H1 (cell line): Measurements from ENCODE around the gene PCDHA1. TPM values are rescaled to one million over a fixed set of nuclear protein-coding genes. Genes with fewer than 3 reads are reported as not detected.

Experiments
- CTCF ChIA-PET: fragments of 300-600 bp; sonication (Branson Sonifier 250); formaldehyde crosslinking; loops from one replicate; lab custom pipeline; 2021; ENCODE audit not compliant: partially characterized antibody; lab: Charles Lee
- POLR2A ChIA-PET: fragments of 300-600 bp; sonication (Branson Sonifier 250); formaldehyde crosslinking; loops from one replicate; lab custom pipeline; 2021; ENCODE audit warnings: inconsistent platforms; ENCODE audit not compliant: partially characterized antibody; lab: Charles Lee
- DNase-seq, 2 experiments: peaks; one replicate each; pipeline versions ENCODE4 v3.0.0 to v3.0.0-alpha.2; 2010 to 2022; ENCODE audit warnings: low spot score in 2 of 2, low read depth in 1 of 2, mixed read lengths in 1 of 2
- FAIRE-seq: peaks from 2 replicates; lab custom pipeline; 2011; peaks lifted over from hg19 to GRCh38; lab: Jason Lieb, UNC
- H2AFZ ChIP-seq: 2 replicates; pipeline ENCODE4 v1.8.1; 2012; ENCODE audit warnings: low read length, inconsistent platforms
- H2AK5ac ChIP-seq: 2 replicates; pipeline ENCODE4 v1.6.1; 2013; ENCODE audit warnings: low read depth, low read length
- H2BK120ac ChIP-seq: replicated peaks from 2 replicates; pipeline ENCODE3; 2013; ENCODE audit warnings: low read depth, low read length, inconsistent platforms
- H2BK12ac ChIP-seq: 2 replicates; pipeline ENCODE4 v1.6.1; 2013; ENCODE audit warnings: low read depth, low read length
- H2BK15ac ChIP-seq: 2 replicates; pipeline ENCODE4 v1.6.1; 2013; ENCODE audit warnings: low read length
- H2BK20ac ChIP-seq: 2 replicates; pipeline ENCODE4 v1.6.1; 2013; ENCODE audit warnings: low read length
- H2BK5ac ChIP-seq: 2 replicates; pipeline ENCODE4 v1.6.1; 2013; ENCODE audit warnings: low read depth, low read length
- H3K14ac ChIP-seq: 2 replicates; pipeline ENCODE4 v1.6.1; 2013; ENCODE audit warnings: inconsistent platforms; ENCODE audit not compliant: insufficient read length
- H3K18ac ChIP-seq: 2 replicates; pipeline ENCODE4 v1.6.1; 2013; ENCODE audit warnings: low read length; ENCODE audit errors: extremely low read depth
- H3K23ac ChIP-seq: 2 replicates; pipeline ENCODE4 v1.6.1; 2013; ENCODE audit warnings: inconsistent platforms; ENCODE audit not compliant: insufficient read length
- H3K23me2 ChIP-seq: 2 replicates; pipeline ENCODE4 v1.6.1; 2013; ENCODE audit warnings: low read depth, low read length
- H3K27ac ChIP-seq: 2 replicates; pipeline ENCODE4 v1.6.1; 2011; ENCODE audit warnings: low read depth, low read length, inconsistent platforms
- H3K27me3 ChIP-seq, 4 experiments: replicated peaks in 1 of 4; 1 replicate in 1 of 4; 2 replicates in 3 of 4; pipeline versions ENCODE4 v1.6.1 to v1.8.1; 2011 to 2013; ENCODE audit warnings: low read length in 3 of 4, mild to moderate bottlenecking in 3 of 4, inconsistent platforms in 2 of 4, mixed read lengths in 2 of 4, moderate library complexity in 1 of 4; ENCODE audit not compliant: control insufficient read depth in 3 of 4, insufficient read depth in 3 of 4; ENCODE audit errors: extremely low read depth in 1 of 4
- H3K36me3 ChIP-seq, 4 experiments: 2 replicates each; pipeline versions ENCODE4 v1.6.1 to v1.8.1; 2011 to 2013; ENCODE audit warnings: mild to moderate bottlenecking in 4 of 4, low read length in 3 of 4, moderate library complexity in 2 of 4, control low read depth in 1 of 4, inconsistent platforms in 1 of 4; ENCODE audit not compliant: insufficient read depth in 4 of 4, control insufficient read depth in 2 of 4
- H3K4ac ChIP-seq: replicated peaks from 2 replicates; pipeline ENCODE3; 2013; ENCODE audit warnings: low read length, low read depth, mixed read lengths, inconsistent platforms; ENCODE audit not compliant: insufficient read length
- H3K4me1 ChIP-seq, 4 experiments: replicated peaks in 1 of 4; 1 replicate in 1 of 4; 2 replicates in 3 of 4; pipeline versions ENCODE4 v1.6.1 to v1.8.1; 2011 to 2013; ENCODE audit warnings: low read length in 3 of 4, inconsistent platforms in 2 of 4, mixed read lengths in 1 of 4; ENCODE audit not compliant: insufficient read depth in 4 of 4, control insufficient read depth in 3 of 4
- H3K4me2 ChIP-seq, 2 experiments: 2 replicates each; pipeline versions ENCODE4 v1.6.1 to v1.8.1; 2011 to 2013; ENCODE audit warnings: low read depth in 2 of 2, low read length in 2 of 2, control low read depth in 1 of 2, inconsistent platforms in 1 of 2, mild to moderate bottlenecking in 1 of 2; ENCODE audit not compliant: insufficient read depth in 1 of 2
- H3K4me3 ChIP-seq, 4 experiments: fragments of 200-600, 300-600 bp in 1 of 4; sonication (generic), shearing (Covaris generic), sonication (Bioruptor Twin) in 1 of 4; 2 replicates each; pipeline versions ENCODE4 v1.5.1 to v1.8.1; 2011 to 2016; ENCODE audit warnings: low read length in 4 of 4, low read depth in 3 of 4, control low read depth in 2 of 4, inconsistent platforms in 2 of 4, mild to moderate bottlenecking in 2 of 4, mixed read lengths in 1 of 4, moderate library complexity in 1 of 4; ENCODE audit not compliant: insufficient read depth in 2 of 4; ENCODE audit errors: extremely low read depth in 1 of 4
- H3K56ac ChIP-seq: replicated peaks from 2 replicates; pipeline ENCODE3; 2013; ENCODE audit warnings: low read depth, mild to moderate bottlenecking, mixed read lengths, low read length, inconsistent platforms; ENCODE audit not compliant: insufficient read length
- H3K79me1 ChIP-seq: 2 replicates; pipeline ENCODE4 v1.6.1; 2013; ENCODE audit warnings: low read depth, low read length, control low read depth
- H3K79me2 ChIP-seq, 2 experiments: 2 replicates each; pipeline versions ENCODE4 v1.6.1 to v1.8.1; 2012 to 2013; ENCODE audit warnings: low read length in 2 of 2, mild to moderate bottlenecking in 2 of 2, inconsistent platforms in 1 of 2; ENCODE audit not compliant: insufficient read depth in 2 of 2, control insufficient read depth in 1 of 2
- H3K9ac ChIP-seq, 4 experiments: replicated peaks in 1 of 4; 1 replicate in 1 of 4; 2 replicates in 3 of 4; pipeline versions ENCODE4 v1.6.1 to v1.8.1; 2011 to 2013; ENCODE audit warnings: low read depth in 3 of 4, low read length in 3 of 4, control low read depth in 2 of 4, mild to moderate bottlenecking in 2 of 4, moderate library complexity in 2 of 4, inconsistent platforms in 1 of 4; ENCODE audit errors: extremely low read depth in 1 of 4
- H3K9me3 ChIP-seq, 2 experiments: 2 replicates each; pipeline versions ENCODE4 v1.6.1 to v1.8.1; 2012 to 2013; ENCODE audit warnings: mild to moderate bottlenecking in 2 of 2, moderate library complexity in 2 of 2, control low read depth in 1 of 2, inconsistent platforms in 1 of 2, low read depth in 1 of 2, low read length in 1 of 2, mixed read lengths in 1 of 2; ENCODE audit not compliant: insufficient read depth in 2 of 2
- H4K20me1 ChIP-seq, 2 experiments: replicated peaks in 1 of 2; 2 replicates each; pipeline versions ENCODE3 to v1.8.1; 2011 to 2013; ENCODE audit warnings: inconsistent platforms in 2 of 2, low read length in 2 of 2, mild to moderate bottlenecking in 1 of 2; ENCODE audit not compliant: insufficient read depth in 2 of 2, control insufficient read depth in 1 of 2
- H4K5ac ChIP-seq: 2 replicates; pipeline ENCODE4 v1.6.1; 2013; ENCODE audit warnings: low read length, low read depth, mixed read lengths, inconsistent platforms; ENCODE audit not compliant: insufficient read length
- H4K8ac ChIP-seq: 2 replicates; pipeline ENCODE4 v1.8.0; 2013; ENCODE audit warnings: mild to moderate bottlenecking, moderate library complexity, low read length, inconsistent platforms; ENCODE audit not compliant: insufficient read depth; ENCODE audit errors: extremely low read depth
- H4K91ac ChIP-seq: replicated peaks from 2 replicates; pipeline ENCODE3; 2013; ENCODE audit warnings: low read length, mixed read lengths, inconsistent platforms; ENCODE audit not compliant: insufficient read length
- ASH2L ChIP-seq: fragments of 200-600, 300-600 bp; sonication (generic); IDR thresholded peaks from one replicate; pipeline ENCODE4 v1.7.1; 2017; ENCODE audit warnings: low read length
- CEBPB ChIP-seq: IDR thresholded peaks from 2 replicates; pipeline ENCODE4 v1.6.1; 2012; ENCODE audit warnings: low read depth, low read length
- FOSL1 ChIP-seq: IDR thresholded peaks from 2 replicates; pipeline ENCODE4 v1.6.1; 2011; ENCODE audit warnings: mild to moderate bottlenecking, low read depth, low read length, moderate library complexity; ENCODE audit not compliant: insufficient read depth
- KDM1A ChIP-seq: fragments of 200-600, 300-600 bp; sonication (generic); IDR thresholded peaks from 2 replicates; pipeline ENCODE4 v1.7.1; 2016; ENCODE audit warnings: mild to moderate bottlenecking, low read length, borderline replicate concordance
- POLR2A ChIP-seq, 2 experiments: IDR thresholded peaks; 1 replicate in 1 of 2; 2 replicates in 1 of 2; pipeline ENCODE4 v1.6.1; 2011; ENCODE audit warnings: low read depth in 2 of 2, low read length in 2 of 2, mild to moderate bottlenecking in 2 of 2; ENCODE audit errors: control extremely low read depth in 1 of 2
- SP2 ChIP-seq: IDR thresholded peaks from 2 replicates; pipeline ENCODE4 v1.6.1; 2012; ENCODE audit warnings: mild to moderate bottlenecking, low read length, inconsistent platforms
- SP4 ChIP-seq: IDR thresholded peaks from 2 replicates; pipeline ENCODE4 v1.6.1; 2012; ENCODE audit warnings: low read length, inconsistent platforms
- TBP ChIP-seq: IDR thresholded peaks from 2 replicates; pipeline ENCODE4 v1.6.1; 2011; ENCODE audit warnings: low read depth, low read length, improper control_type of control experiment
- TEAD4 ChIP-seq: IDR thresholded peaks from 2 replicates; pipeline ENCODE4 v1.6.1; 2012; ENCODE audit warnings: low read depth, low read length, inconsistent platforms, mixed read lengths
- YY1 ChIP-seq: IDR thresholded peaks from 2 replicates; pipeline ENCODE4 v1.6.1; 2011; ENCODE audit warnings: low read depth, mild to moderate bottlenecking, low read length
- WGBS, 2 experiments: shearing (Covaris generic) in 1 of 2; methylation state at CpG; one replicate each; pipeline versions ENCODE4 v1.1.6 to v1.1.7; 2013 to 2015; ENCODE audit warnings: low lambda C conversion rate in 2 of 2, mixed read lengths in 2 of 2, inconsistent platforms in 1 of 2, low coverage in 1 of 2, missing lambda C conversion rate in 1 of 2; ENCODE audit not compliant: insufficient replicate concordance in 2 of 2, insufficient coverage in 1 of 2, insufficient read length in 1 of 2; ENCODE audit errors: extremely low coverage in 1 of 2, missing lambda C conversion rate in 1 of 2; 5-methylcytosine and 5-hydroxymethylcytosine counted together
- polyA plus RNA-seq, 7 experiments: library from polyadenylated mRNA; depleted of rRNA in 3 of 7; stranded (reverse) in 5 of 7; unstranded in 2 of 7; fragments of >200 nt in 5 of 7; fragments of 200-250 nt in 2 of 7; gene quantifications; 1 replicate in 5 of 7; 2 replicates in 1 of 7; 4 replicates in 1 of 7; pipeline versions ENCODE4 v1.2.1 to v1.2.3, GENCODE V29; 2011 to 2013; ENCODE audit warnings: missing spikeins in 2 of 7, mixed read lengths in 2 of 7
- total RNA-seq: library from RNA; stranded (reverse); fragmentation: NEBNext Ultra II Directional; extraction: Animal tissue kit (Norgen Biotek cat#: 25700); gene quantifications from 2 replicates; pipeline ENCODE4 v1.2.1, GENCODE V29; 2021
- TF ChIP-seq, protein P1 (sequence below): IDR thresholded peaks from 2 replicates; pipeline ENCODE4 v1.6.1; 2012; ENCODE audit warnings: inconsistent platforms

Gene PCDHA1
- total and polyA plus RNA-seq, 2 of the 8 experiments (the other 6 are each of a cell fraction or from before 2014, with no cell fraction given) = 0.23 to 0.50 TPM

- Histone ChIP-seq H3K23me2 (no peaks in the 10 kb centered on the region), H3K27me3 (no peaks in the 10 kb centered on the region), H3K23ac (no peak within 1 kb of the TSS), H2BK15ac (no peak within 1 kb of the TSS), H3K79me1 (no peaks in the 10 kb centered on the region), H3K56ac (no peak within 1 kb of the TSS), H3K18ac (no peak within 1 kb of the TSS; the same call in 1 of the 2 replicates), H3K14ac (no peak within 1 kb of the TSS), H3K27ac (no peak within 1 kb of the TSS), H3K4me2 (peak within 1 kb of the TSS; percentile 26 to 33), H3K4me1 (no peaks in the 10 kb centered on the region; a peak in 2 of 7 replicates), H2BK20ac (no peak within 1 kb of the TSS), H3K4ac (no peak within 1 kb of the TSS), H2BK5ac (no peak within 1 kb of the TSS), H3K9ac (peak within 1 kb of the TSS; percentile 42 to 65 (median 53); a peak in 6 of 7 replicates), H3K79me2 (peaks cover 0 to 19% of the 10 kb centered on the region in 2 experiments; a peak in 2 of 4 replicates), H2BK12ac (no peak within 1 kb of the TSS), H2BK120ac (no peak within 1 kb of the TSS), H2AFZ (no peak within 1 kb of the TSS), H4K20me1 (peaks cover 0 to 3% of the 10 kb centered on the region in 2 experiments), H4K5ac (no peak within 1 kb of the TSS), H3K36me3 (peaks cover 0 to 20% (median 0%) of the 10 kb centered on the region in 4 experiments; a peak in 3 of 8 replicates), H2AK5ac (no peak within 1 kb of the TSS), H3K4me3 (peak within 1 kb of the TSS; percentile 55 to 67 (median 65)), H3K9me3 (peaks cover 0 to 9% of the 10 kb centered on the region in 2 experiments; a peak in 1 of 4 replicates), H4K91ac (no peak within 1 kb of the TSS), H4K8ac (no peak within 1 kb of the TSS)
- FAIRE-seq (peak; percentile 76), DNase-seq (no peak)
- ChIA-PET POLR2A (interaction anchor here (0.7 to 3.6 kb wide), 8 partner anchors 19 to 177 kb away, joined by 3 to 32 read pairs (median 4); partner anchors contain the start of genes PCDHA10, PCDHA6, PCDHAC1 and PCDHAC2), CTCF (interaction anchor here (0.6 to 9.3 kb wide), 59 partner anchors 10 to 481 kb away, joined by 3 to 141 read pairs (median 4); partner anchors contain the start of genes PCDHA10, PCDHA4, PCDHA8 and PCDHAC1)
- 24% methylated on average over 45 of the region's 47 CpGs; no CpG with 5 or more reads in 1 of the 2 experiments for WGBS, 2 experiments
- no peak for TF ChIP-seq KDM1A
- peak; percentile 77 for TF ChIP-seq TEAD4
- TF ChIP-seq POLR2A (IDR thresholded peaks at IDR 0.05; ENCODE audit: control extremely low read depth in 1 of 2, low read depth in 2 of 2, low read length in 2 of 2) = peak in 1 of 2 experiments; percentile 68; a peak in 2 of 3 replicates
- TF ChIP-seq TBP = 0 out of 2 replicates have a peak, but pooled peaks have one; percentile 31
- TF ChIP-seq, protein P1, sequence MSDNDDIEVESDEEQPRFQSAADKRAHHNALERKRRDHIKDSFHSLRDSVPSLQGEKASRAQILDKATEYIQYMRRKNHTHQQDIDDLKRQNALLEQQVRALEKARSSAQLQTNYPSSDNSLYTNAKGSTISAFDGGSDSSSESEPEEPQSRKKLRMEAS = no peak
- TF ChIP-seq SP2 = no peak
- no peak for TF ChIP-seq SP4
- peak; percentile 46 for TF ChIP-seq ASH2L
- no peak for TF ChIP-seq FOSL1
- peak; percentile 31; the same call in 1 of the 2 replicates for TF ChIP-seq CEBPB
- no peak; the same call in 1 of the 2 replicates for TF ChIP-seq YY1
Observed at GRCh38 chr5:140875085-140876065, 89.4 kb downstream of the PCDHA1 start, which contains the start of gene PCDHA12. Gene PCDHA12 (plus strand): TSS chr5:140875308. CDS start chr5:140875473, 165 bp downstream.
